GM19455 (cell line): ENCODE data around the gene RBPJL.

Source experiments
- ATAC-seq: cut with Tn5 transposase; IDR thresholded peaks from one replicate; pipeline ENCODE4 v1.9.1; 2021; ENCODE audit not compliant: unreplicated experiment

The RBPJL gene

DNA sequence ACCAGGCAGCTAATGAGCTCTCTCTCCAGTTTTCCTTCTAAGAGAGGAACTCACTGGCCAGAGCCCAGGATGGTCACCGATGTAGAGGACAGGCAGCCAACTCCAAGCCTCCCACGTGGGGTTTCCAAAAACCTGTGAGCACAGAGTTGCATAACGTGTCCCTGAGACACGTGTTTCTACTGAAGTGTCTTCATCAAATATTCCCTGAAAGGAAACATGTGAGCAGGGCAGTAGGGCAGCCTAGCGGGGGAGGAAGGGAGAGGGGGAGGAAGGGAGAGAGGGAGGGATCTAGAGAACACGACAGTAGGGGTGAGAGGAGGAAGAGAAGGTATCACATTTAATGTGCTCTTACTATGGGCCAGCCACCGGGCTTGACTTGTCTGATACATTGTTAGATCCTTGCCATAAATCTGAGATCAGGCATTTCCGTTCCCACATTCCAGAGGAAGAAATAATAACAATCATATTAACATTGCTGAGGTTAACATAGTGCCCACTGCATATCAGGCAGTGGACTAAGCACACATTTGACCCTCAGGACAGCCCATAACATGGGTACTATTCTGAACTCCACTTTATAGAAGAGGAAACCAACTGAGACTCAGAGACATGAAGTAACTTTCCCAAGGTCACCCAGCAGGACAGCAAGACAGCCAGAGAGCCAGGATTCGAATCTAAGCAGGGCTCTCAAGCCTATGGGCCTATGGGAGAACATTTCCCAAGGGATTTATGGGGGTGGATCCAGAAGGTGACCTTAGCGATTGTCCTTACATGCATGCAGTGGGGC is 51.8 kb downstream of the RBPJL start:
- ATAC-seq = no peak

DNA sequence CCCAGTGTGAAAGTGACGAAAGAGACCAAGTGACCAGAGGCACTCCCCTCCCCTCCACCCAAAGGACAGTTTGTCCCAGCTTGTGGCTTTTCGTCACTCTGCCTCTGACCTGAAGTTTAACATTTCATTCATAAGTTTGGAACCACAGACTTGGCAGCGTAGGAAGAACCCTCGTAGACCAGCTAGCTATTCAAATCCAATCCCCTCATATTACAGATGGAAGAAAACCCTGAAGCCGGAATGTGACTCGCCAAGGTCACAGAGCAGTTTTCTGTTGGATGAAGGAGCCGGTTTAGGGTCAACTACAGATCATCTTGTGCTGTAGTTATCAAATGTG is 52.4 kb downstream of the RBPJL start:
- no peak for ATAC-seq

DNA sequence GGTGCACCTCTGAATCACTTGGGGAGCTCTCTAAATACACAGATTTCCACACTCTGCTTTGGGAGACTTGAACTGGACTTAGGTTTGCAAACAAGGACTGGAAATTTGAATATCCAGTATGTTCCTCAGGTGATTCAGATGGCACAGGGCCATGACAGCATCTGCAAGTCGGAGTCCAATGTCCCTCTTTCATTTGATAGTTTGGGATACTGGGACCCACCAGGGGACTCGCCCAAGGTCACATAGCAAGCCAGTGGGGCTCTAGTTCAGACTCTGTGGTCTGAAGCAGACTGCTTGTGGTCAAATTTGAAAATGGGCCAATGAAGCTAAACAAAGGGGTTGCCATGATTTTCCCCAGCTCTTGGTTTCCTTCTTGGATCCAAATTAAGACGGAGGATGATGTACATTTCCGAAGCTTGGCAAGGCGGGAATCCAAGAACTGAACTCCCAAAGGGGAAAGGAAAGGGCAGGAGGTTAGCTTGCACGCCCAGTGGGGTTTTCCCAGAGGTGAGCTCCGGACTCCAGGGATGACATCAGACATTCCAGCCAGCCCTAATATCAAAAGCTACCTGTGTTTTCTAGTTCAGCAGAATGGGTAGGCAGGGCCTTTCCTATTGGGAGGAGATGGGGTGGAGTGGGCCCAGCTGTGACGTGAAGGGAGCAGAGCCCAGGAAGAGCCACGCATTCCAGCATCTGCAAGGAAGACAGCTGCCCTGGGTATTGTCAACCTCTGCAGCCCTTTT is 52.9 kb downstream of the RBPJL start:
- no peak for ATAC-seq

DNA sequence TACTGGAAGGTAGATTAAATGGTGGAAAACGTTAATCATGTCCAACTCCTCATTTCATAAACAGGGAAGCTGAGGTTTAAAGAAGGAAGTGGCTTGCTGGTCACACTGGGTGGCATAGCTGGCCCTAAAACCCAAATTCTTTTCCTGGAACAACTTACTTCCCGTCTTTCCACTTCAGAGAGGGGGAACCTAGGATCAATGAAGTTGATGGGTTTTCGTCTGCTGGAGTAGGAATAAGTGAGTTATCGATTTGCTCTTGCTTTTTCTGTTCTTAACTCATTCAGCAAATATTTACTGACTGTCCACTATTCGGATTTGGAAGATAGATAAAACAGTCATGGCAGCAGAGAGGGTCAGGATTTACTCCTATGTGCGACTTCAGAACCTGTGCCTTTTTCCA is 55.2 kb downstream of the RBPJL start:
- no peak for ATAC-seq

DNA sequence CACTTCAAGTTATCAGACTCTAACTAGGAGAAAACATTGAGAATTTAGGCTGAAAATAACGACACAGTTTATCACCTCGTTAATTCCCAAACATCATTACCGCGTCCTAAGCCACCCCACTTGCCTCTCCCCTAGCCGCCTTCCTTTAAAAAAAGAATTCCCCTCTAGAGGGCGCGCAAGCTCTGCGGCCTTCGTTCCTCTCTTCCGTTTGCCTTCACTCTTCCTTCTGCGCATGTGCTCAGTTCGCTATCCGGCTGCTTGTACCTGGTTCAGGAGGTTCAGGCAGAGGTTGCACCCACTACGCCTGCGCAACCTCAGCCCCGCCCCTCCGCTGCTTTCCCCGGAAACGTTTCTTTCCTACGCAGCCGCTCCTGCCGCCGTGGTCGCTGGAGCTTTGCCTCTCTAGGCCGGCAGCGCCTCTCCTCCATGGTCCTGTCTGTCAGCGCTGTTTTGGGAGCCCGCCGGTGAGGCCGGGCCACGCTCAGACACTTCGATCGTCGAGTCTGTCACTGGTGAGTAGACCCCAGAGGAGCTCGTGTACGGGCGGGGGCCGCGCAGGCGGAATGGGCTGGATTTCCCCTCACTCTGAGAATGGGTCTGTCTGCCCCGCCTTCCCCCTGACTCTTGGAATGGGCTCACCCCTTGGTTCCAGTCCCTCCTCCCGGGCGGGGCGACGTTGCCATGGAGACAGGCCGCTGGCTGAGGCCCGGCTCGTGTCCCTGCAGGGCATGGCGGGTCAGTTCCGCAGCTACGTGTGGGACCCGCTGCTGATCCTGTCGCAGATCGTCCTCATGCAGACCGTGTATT is 56.4 kb downstream of the RBPJL start, which contains the start of gene SYS1:
Gene SYS1 (plus strand): TSS at position 353 of the 807 bp plus-strand sequence. CDS start 376 bp downstream, at position 729.
- peak; percentile 74 for ATAC-seq

DNA sequence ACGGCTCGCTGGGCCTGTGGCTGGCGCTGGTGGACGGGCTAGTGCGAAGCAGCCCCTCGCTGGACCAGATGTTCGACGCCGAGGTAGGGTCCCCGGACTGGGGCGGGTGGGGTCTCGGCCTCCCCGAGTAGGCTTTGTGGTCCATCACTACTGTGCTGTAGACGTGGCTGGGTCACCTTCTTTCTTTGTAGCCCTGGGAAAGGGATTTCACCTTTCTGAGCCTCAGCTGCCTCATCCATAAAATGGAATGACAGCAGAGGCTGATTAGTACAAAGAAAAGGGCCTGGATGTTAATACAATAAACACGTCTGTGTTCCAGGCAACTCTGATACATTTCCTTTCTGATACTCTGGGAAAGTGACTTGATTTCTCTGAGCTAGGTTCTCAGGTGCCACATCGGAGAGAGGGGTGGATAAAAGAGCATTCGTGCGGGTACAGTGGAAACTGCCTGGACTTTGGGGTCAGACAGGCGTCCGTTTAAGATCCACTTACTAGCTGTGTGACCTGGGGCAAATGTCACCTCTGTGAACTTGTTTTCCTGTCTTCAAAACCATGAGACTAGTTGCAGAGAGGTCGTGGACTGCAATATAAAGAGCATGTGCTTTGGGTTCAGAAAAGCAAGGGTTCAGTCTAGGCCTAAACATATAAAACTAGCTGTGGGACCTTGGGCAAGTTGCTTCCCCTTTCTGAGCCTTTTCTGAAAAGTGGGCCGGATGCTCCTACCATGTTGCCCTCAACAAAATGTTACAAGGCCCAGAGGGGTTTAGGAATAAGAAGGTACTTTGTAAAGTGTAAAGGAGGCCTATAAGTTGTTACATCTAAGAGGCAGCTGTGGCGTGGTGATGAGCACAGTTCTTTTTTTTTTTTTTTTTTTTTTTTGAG is 57.2 kb downstream of the RBPJL start:
- no peak for ATAC-seq

DNA sequence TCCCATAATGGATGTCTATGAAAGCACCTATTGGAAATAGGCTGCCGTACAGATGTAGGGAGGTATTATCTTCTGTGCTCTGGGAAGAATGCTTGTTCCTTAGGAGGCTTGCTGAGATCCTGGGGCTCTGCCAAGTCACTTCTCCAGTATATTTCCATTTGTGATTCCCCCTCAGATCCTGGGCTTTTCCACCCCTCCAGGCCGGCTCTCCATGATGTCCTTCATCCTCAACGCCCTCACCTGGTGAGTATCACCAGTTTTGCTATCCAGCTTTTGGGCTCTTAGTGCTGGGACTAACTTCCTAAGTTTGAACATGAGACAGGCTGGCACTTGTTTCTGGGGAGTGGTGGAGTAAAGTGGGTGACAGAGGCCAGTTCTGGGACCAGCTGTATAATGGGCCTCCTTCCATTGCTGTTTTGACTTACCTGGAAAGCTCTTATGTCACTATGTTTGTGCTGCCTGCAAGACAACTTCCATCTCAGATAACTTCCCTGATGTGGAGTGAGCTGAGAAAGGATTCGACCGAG is 58.9 kb downstream of the RBPJL start:
- no peak for ATAC-seq

DNA sequence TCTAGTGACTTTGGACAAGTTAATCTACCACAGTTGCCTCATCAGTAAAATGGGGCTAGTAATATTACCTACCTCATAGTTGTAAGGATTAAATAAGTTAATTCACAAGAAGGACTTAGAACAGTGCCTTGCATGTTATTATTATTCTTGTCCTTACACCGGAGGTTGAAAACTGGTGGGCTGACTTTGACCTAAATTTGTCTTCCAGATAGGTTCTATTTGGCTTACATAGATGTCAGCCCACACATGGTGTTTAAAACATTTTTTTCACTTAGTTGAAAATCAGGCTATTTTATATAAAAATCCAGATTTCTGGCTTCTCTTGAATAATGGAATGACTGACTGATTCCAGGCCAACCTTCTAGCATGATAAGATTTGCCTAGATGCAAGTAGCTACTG is 59.6 kb downstream of the RBPJL start:
- no peak for ATAC-seq

DNA sequence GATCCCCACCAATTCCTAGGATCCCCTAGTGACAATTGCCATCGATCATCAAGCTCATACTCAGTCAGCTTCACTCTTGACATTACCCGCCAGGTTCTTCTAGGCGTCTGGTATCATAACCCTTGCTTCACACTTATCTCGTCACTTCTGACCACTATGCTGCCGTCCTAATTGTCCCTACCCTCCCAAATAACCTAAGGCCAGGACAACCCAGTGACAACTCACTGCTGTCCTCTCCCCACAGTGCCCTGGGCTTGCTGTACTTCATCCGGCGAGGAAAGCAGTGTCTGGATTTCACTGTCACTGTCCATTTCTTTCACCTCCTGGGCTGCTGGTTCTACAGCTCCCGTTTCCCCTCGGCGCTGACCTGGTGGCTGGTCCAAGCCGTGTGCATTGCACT is 60.0 kb downstream of the RBPJL start:
- no peak for ATAC-seq

DNA sequence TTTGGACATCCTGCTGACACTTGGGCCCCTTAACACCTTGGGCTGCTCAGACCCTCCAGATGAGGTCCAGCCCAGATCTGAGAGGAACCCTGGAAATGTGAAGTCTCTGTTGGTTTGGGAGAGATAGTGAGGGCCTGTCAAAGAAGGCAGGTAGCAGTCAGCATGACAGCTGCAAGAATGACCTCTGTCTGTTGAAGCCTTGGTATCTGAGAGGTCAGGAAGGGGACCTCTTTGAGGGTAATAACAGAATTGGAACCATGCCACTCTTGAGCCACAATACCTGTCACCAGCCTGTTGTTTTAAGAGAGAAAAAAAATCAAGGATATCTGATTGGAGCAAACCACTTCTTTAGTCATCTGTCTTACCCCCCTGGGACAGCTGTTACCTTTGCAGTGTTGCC is 60.5 kb downstream of the RBPJL start:
- no peak for ATAC-seq
